Sigmoid colon (tissue), 4 donors: ENCODE measurements around the gene GNAQ.

Experiments
- CTCF ChIP-seq, 4 experiments: fragments of 450-650 bp in 3 of 4; fragments of 200-600 bp in 1 of 4; IDR thresholded peaks; one replicate each; pipeline ENCODE4 v1.5.1; 2016 to 2019; ENCODE audit warnings: antibody characterized with exemption in 4 of 4, mild to moderate bottlenecking in 3 of 4, moderate library complexity in 2 of 4
- EP300 ChIP-seq, 4 donors: sonication (generic); formaldehyde crosslinking; IDR thresholded peaks; one replicate each; pipeline ENCODE4 v1.6.1; 2017; ENCODE audit warnings: antibody characterized with exemption in 4 of 4
- POLR2A ChIP-seq, 2 donors: fragments of 450-650 bp; IDR thresholded peaks; one replicate each; pipeline ENCODE4 v1.6.1; 2016; ENCODE audit warnings: antibody characterized with exemption in 2 of 2, mild to moderate bottlenecking in 2 of 2, moderate library complexity in 2 of 2
- POLR2AphosphoS5 ChIP-seq, 4 donors: sonication (generic); formaldehyde crosslinking; IDR thresholded peaks; one replicate each; pipeline ENCODE4 v1.6.1; 2017; ENCODE audit warnings: antibody characterized with exemption in 4 of 4

GRCh38 chr9:77876091-77876490, 155.5 kb downstream of the GNAQ start:
- no peak for TF ChIP-seq CTCF (IDR thresholded peaks at IDR 0.05)
- no peak for TF ChIP-seq EP300 (IDR thresholded peaks at IDR 0.05)
- TF ChIP-seq POLR2A (IDR thresholded peaks at IDR 0.05), result no peak
- TF ChIP-seq POLR2AphosphoS5 (IDR thresholded peaks at IDR 0.05), result no peak
